ENCODE measurements around the gene BABAM2. TPM values are rescaled to one million over a fixed set of nuclear protein-coding genes. Genes with fewer than 3 reads are reported as not detected.

The BABAM2 gene
- total and polyA plus RNA-seq, 2 experiments from 2014 or later: 17.8 to 21.5 TPM

- Histone ChIP-seq H3K36me3 (ENCODE audit: insufficient read depth) (no peaks in the 10 kb centered on the region), H3K9me2 (ENCODE audit: insufficient read depth) (no peaks in the 10 kb centered on the region), H3K4me1 (ENCODE audit: insufficient read depth) (no peaks in the 10 kb centered on the region), H3K4me3 (no peak overlapping the region), H3K79me2 (replicated peaks; ENCODE audit: insufficient read depth) (no peaks in the 10 kb centered on the region), H3K27ac (ENCODE audit: low read depth) (no peak overlapping the region), H2AFZ (no peak overlapping the region), H3F3A (replicated peaks; ENCODE audit: low read depth) (no peaks in the 10 kb centered on the region), H4K20me1 (replicated peaks; ENCODE audit: insufficient read depth) (no peaks in the 10 kb centered on the region), H3K4me2 (no peak overlapping the region), H3K27me3 (ENCODE audit: insufficient read depth) (no peaks in the 10 kb centered on the region)
- peaks cover 11% of the 10 kb centered on the region for H3K9me3 Mint-ChIP-seq
- no peak for TF ChIP-seq ZNF331 (CRISPR knock-in tag; IDR thresholded peaks at IDR 0.05; ENCODE audit: low read depth)
- no peak for TF ChIP-seq CREB1 (CRISPR knock-in tag; IDR thresholded peaks at IDR 0.05; ENCODE audit: low read depth)
- no peak for TF ChIP-seq POLR2AphosphoS5 (IDR thresholded peaks at IDR 0.05; ENCODE audit: low read depth)
- TF ChIP-seq STAT1 (IDR thresholded peaks at IDR 0.05; ENCODE audit: unreplicated experiment): no peak
- TF ChIP-seq REST (IDR thresholded peaks at IDR 0.05; ENCODE audit: unreplicated experiment): no peak
- no peak for TF ChIP-seq ETS1 (IDR thresholded peaks at IDR 0.05)
- TF ChIP-seq CTCF (conservative IDR thresholded peaks at IDR 0.05; ENCODE audit: low read depth in 2 of 2): no peak
- no peak for TF ChIP-seq NANOG (IDR thresholded peaks at IDR 0.05; ENCODE audit: borderline replicate concordance)
- no peak for TF ChIP-seq EZH2 (IDR thresholded peaks at IDR 0.05; ENCODE audit: low read depth, unreplicated experiment)
- TF ChIP-seq EZH2phosphoT487 (IDR thresholded peaks at IDR 0.05; ENCODE audit: unreplicated experiment): no peak
- TF ChIP-seq ZNF114 (CRISPR knock-in tag; IDR thresholded peaks at IDR 0.05): no peak
- TF ChIP-seq ZNF462 (CRISPR knock-in tag; IDR thresholded peaks at IDR 0.05): no peak
- TF ChIP-seq JUNB (IDR thresholded peaks at IDR 0.05; ENCODE audit: unreplicated experiment): no peak
- H3K36me3 Mint-ChIP-seq (ENCODE audit: low read depth): peaks cover 3% of the 10 kb centered on the region; the same call in 2 of the 3 replicates
- H3K4me3 Mint-ChIP-seq: no peak overlapping the region
- DNase-seq (ENCODE audit: low spot score): no peak
- ATAC-seq: no peak
- H3K4me1 Mint-ChIP-seq: no peaks in the 10 kb centered on the region
- no peak overlapping the region for H3K27ac Mint-ChIP-seq
- no peaks in the 10 kb centered on the region for H3K27me3 Mint-ChIP-seq (ENCODE audit: insufficient read depth, low read depth, poor library complexity)
Measured at GRCh38 chr2:28155086-28155485, 264.6 kb downstream of the BABAM2 start.
